Measurements from ENCODE around the gene CREBBP.
A peak's percentile ranks its signal among the peaks of the same experiment; 100 is the strongest.

Gene CREBBP

GRCh38 chr16:3884398-3884797, 3.9 kb upstream of the CREBBP start:
- TF ChIP-seq CTCF (IDR thresholded peaks at IDR 0.05; ENCODE audit: low read depth, low read length, missing control alignments): no peak
- in situ Hi-C loops (cut with HindIII; ENCODE audit: low pct_ligation_motif_present, low sequenced_read_pairs): no loop called here
- H3K27ac ChIP-seq: no peak overlapping the region
- H3K4me3 ChIP-seq (ENCODE audit: low read depth, low read length): no peak overlapping the region
- H3K27me3 ChIP-seq (replicated peaks): no peaks in the 10 kb centered on the region
- no peak for DNase-seq
- H3K36me3 ChIP-seq (replicated peaks): no peaks in the 10 kb centered on the region

- in situ Hi-C loops (cut with HindIII; ENCODE audit: low pct_ligation_motif_present, low sequenced_read_pairs): no loop called here
- no peak overlapping the region for H3K4me3 ChIP-seq (ENCODE audit: low read depth, low read length)
- DNase-seq: no peak
- TF ChIP-seq CTCF (IDR thresholded peaks at IDR 0.05; ENCODE audit: low read depth, low read length, missing control alignments): no peak
- H3K36me3 ChIP-seq (replicated peaks): no peaks in the 10 kb centered on the region
- no peak overlapping the region for H3K27ac ChIP-seq
- H3K27me3 ChIP-seq (replicated peaks): no peaks in the 10 kb centered on the region
Measured at GRCh38 chr16:3882531-3882930, 2.0 kb upstream of the CREBBP start.

- no peak for DNase-seq
- Histone ChIP-seq H3K36me3 (replicated peaks) (no peaks in the 10 kb centered on the region), H3K27ac (no peak overlapping the region), H3K27me3 (replicated peaks) (no peaks in the 10 kb centered on the region), H3K4me3 (ENCODE audit: low read depth, low read length) (peak overlapping the region; percentile 69)
- TF ChIP-seq CTCF (IDR thresholded peaks at IDR 0.05; ENCODE audit: low read depth, low read length, missing control alignments): no peak
- in situ Hi-C loops (cut with HindIII; ENCODE audit: low pct_ligation_motif_present, low sequenced_read_pairs): no loop called here
Measured at GRCh38 chr16:3881499-3881990, 1.0 kb upstream of the CREBBP start.

- in situ Hi-C loops (cut with HindIII; ENCODE audit: low pct_ligation_motif_present, low sequenced_read_pairs): loop anchor here (10.0 kb wide), 1 partner anchor 135 kb away; no protein-coding TSS in a partner anchor
- Histone ChIP-seq H3K4me3 (ENCODE audit: low read depth, low read length) (peak overlapping the region; percentile 82), H3K36me3 (replicated peaks) (no peaks in the 10 kb centered on the region), H3K27me3 (replicated peaks) (no peaks in the 10 kb centered on the region), H3K27ac (peak overlapping the region; percentile 69)
- DNase-seq: peak; percentile 25
- peak; percentile 25 for TF ChIP-seq CTCF (IDR thresholded peaks at IDR 0.05; ENCODE audit: low read depth, low read length, missing control alignments)
Measured at GRCh38 chr16:3879887-3880564, 487 bp downstream of the CREBBP start.

GRCh38 chr16:3879258-3879886, 1.1 kb downstream of the CREBBP start:
- no peaks in the 10 kb centered on the region for H3K27me3 ChIP-seq (replicated peaks)
- TF ChIP-seq CTCF (IDR thresholded peaks at IDR 0.05; ENCODE audit: low read depth, low read length, missing control alignments): no peak
- in situ Hi-C loops (cut with HindIII; ENCODE audit: low pct_ligation_motif_present, low sequenced_read_pairs): loop anchor here (10.0 kb wide), 1 partner anchor 135 kb away; no protein-coding TSS in a partner anchor
- H3K4me3 ChIP-seq (ENCODE audit: low read depth, low read length): peak overlapping the region; percentile 82
- H3K36me3 ChIP-seq (replicated peaks): no peaks in the 10 kb centered on the region
- DNase-seq: no peak
- no peak overlapping the region for H3K27ac ChIP-seq
